ENCODE measurements around the gene DNAH14.
"Not testable (repeated sequence)": the region's sequence is repeated elsewhere in the genome, so short reads cannot be mapped to it uniquely, and the experiment has no call there.

The DNAH14 gene

GRCh38 chr1:224938652-224939051, 9.2 kb downstream of the DNAH14 start:
- Histone ChIP-seq H2BK120ac (ENCODE audit: low read depth, low read length) (no peak overlapping the region), H3K4me3 (ENCODE audit: low read length in 2 of 2) (no peak overlapping the region), H3K4me2 (ENCODE audit: insufficient read depth, low read length, poor library complexity, severe bottlenecking) (no peak overlapping the region), H3K36me3 (replicated peaks in 1 of 2; ENCODE audit: control insufficient read depth in 2 of 2, insufficient read depth in 2 of 2, low read length in 2 of 2) (no peaks in the 10 kb centered on the region), H2AFZ (ENCODE audit: low read length) (no peak overlapping the region), H4K91ac (ENCODE audit: low read depth, low read length, poor library complexity) (no peak overlapping the region), H3K9me3 (replicated peaks in 1 of 2; ENCODE audit: control insufficient read depth in 2 of 2, insufficient read depth in 1 of 2, low read depth in 1 of 2, low read length in 2 of 2) (peaks cover 6 to 23% of the 10 kb centered on the region in 2 donors), H3K27me3 (ENCODE audit: control insufficient read depth in 3 of 3, insufficient read depth in 3 of 3, low read depth in 1 of 3, low read length in 3 of 3) (no peaks in the 10 kb centered on the region), H3K79me1 (ENCODE audit: low read depth, low read length) (no peaks in the 10 kb centered on the region), H3K9ac (ENCODE audit: low read depth, low read length, poor library complexity) (no peak overlapping the region), H2BK15ac (ENCODE audit: low read length) (no peak overlapping the region), H3K23ac (ENCODE audit: low read depth, low read length, poor library complexity) (no peak overlapping the region), H3K27ac (replicated peaks; ENCODE audit: low read length) (no peak overlapping the region), H2AK5ac (ENCODE audit: low read depth, low read length) (no peak overlapping the region), H3K4me1 (ENCODE audit: control insufficient read depth in 2 of 2, insufficient read depth in 1 of 2, low read depth in 1 of 2, low read length in 2 of 2) (no peaks in the 10 kb centered on the region), H2BK5ac (ENCODE audit: low read length) (no peak overlapping the region), H4K8ac (ENCODE audit: low read depth, low read length) (no peak overlapping the region), H3K14ac (ENCODE audit: low read length) (no peak overlapping the region), H3K18ac (ENCODE audit: low read length) (no peak overlapping the region), H3K4ac (ENCODE audit: low read length) (no peak overlapping the region), H2BK12ac (ENCODE audit: low read length) (no peak overlapping the region)
- DNase-seq (ENCODE audit: low spot score), result no peak
- WGBS, 2 donors (ENCODE audit: extremely low coverage in 2 of 2, insufficient read length in 2 of 2, insufficient replicate concordance in 1 of 2), result no CpG with 5 or more reads among the region's 4 CpGs

- no peak overlapping the region for H3K18ac ChIP-seq (ENCODE audit: low read length)
- no peak overlapping the region for H3K14ac ChIP-seq (ENCODE audit: low read length)
- no peak overlapping the region for H2AK5ac ChIP-seq (ENCODE audit: low read depth, low read length)
- no peak overlapping the region for H2BK5ac ChIP-seq (ENCODE audit: low read length)
- H3K4me3 ChIP-seq (ENCODE audit: low read length in 2 of 2), result no peak overlapping the region
- H3K9ac ChIP-seq (ENCODE audit: low read depth, low read length, poor library complexity), result no peak overlapping the region
- H3K27me3 ChIP-seq (ENCODE audit: control insufficient read depth in 3 of 3, insufficient read depth in 3 of 3, low read depth in 1 of 3, low read length in 3 of 3), result no peaks in the 10 kb centered on the region
- H3K23ac ChIP-seq (ENCODE audit: low read depth, low read length, poor library complexity), result no peak overlapping the region
- H3K4me2 ChIP-seq (ENCODE audit: insufficient read depth, low read length, poor library complexity, severe bottlenecking), result no peak overlapping the region
- no peak overlapping the region for H4K91ac ChIP-seq (ENCODE audit: low read depth, low read length, poor library complexity)
- no peak for DNase-seq (ENCODE audit: low spot score)
- H2AFZ ChIP-seq (ENCODE audit: low read length), result no peak overlapping the region
- peaks cover 4 to 14% of the 10 kb centered on the region in 2 donors for H3K9me3 ChIP-seq (replicated peaks in 1 of 2; ENCODE audit: control insufficient read depth in 2 of 2, insufficient read depth in 1 of 2, low read depth in 1 of 2, low read length in 2 of 2)
- no peak overlapping the region for H4K8ac ChIP-seq (ENCODE audit: low read depth, low read length)
- H3K4me1 ChIP-seq (ENCODE audit: control insufficient read depth in 2 of 2, insufficient read depth in 1 of 2, low read depth in 1 of 2, low read length in 2 of 2), result no peaks in the 10 kb centered on the region
- no peak overlapping the region for H3K4ac ChIP-seq (ENCODE audit: low read length)
- H3K36me3 ChIP-seq (replicated peaks in 1 of 2; ENCODE audit: control insufficient read depth in 2 of 2, insufficient read depth in 2 of 2, low read length in 2 of 2), result no peaks in the 10 kb centered on the region
- no peak overlapping the region for H2BK120ac ChIP-seq (ENCODE audit: low read depth, low read length)
- H2BK15ac ChIP-seq (ENCODE audit: low read length), result no peak overlapping the region
- H3K27ac ChIP-seq (replicated peaks; ENCODE audit: low read length), result no peak overlapping the region
- H3K79me1 ChIP-seq (ENCODE audit: low read depth, low read length), result no peaks in the 10 kb centered on the region
- H2BK12ac ChIP-seq (ENCODE audit: low read length), result no peak overlapping the region
These were observed 10.5 kb downstream of the DNAH14 start for GRCh38 chr1:224939844-224940425.

DNA sequence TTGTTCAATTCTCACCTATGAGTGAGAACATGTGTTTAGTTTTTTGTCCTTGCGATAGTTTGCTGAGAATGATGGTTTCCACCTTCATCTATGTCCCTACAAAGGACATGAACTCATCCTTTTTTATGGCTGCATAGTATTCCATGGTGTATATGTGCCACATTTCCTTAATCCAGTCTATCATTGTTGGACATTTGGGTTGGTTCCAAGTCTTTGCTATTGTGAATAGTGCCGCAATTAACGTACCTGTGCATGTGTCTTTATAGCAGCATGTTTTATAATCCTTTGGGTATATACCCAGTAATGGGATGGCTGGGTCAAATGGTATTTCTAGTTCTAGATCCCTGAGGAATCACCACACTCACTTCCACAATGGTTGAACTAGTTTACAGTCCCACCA, 11.3 kb downstream of the DNAH14 start:
- H3K9ac ChIP-seq (ENCODE audit: low read depth, low read length, poor library complexity); H3K79me1 ChIP-seq (ENCODE audit: low read depth, low read length); H3K14ac ChIP-seq (ENCODE audit: low read length); H3K36me3 ChIP-seq (replicated peaks in 1 of 2; ENCODE audit: control insufficient read depth in 2 of 2, insufficient read depth in 2 of 2, low read length in 2 of 2); H2BK5ac ChIP-seq (ENCODE audit: low read length); H3K18ac ChIP-seq (ENCODE audit: low read length); H2BK12ac ChIP-seq (ENCODE audit: low read length); H3K4me1 ChIP-seq (ENCODE audit: control insufficient read depth in 2 of 2, insufficient read depth in 1 of 2, low read depth in 1 of 2, low read length in 2 of 2); H3K27me3 ChIP-seq (ENCODE audit: control insufficient read depth in 3 of 3, insufficient read depth in 3 of 3, low read depth in 1 of 3, low read length in 3 of 3); H2BK120ac ChIP-seq (ENCODE audit: low read depth, low read length); H2BK15ac ChIP-seq (ENCODE audit: low read length); H2AFZ ChIP-seq (ENCODE audit: low read length); H3K4me3 ChIP-seq (ENCODE audit: low read length in 2 of 2); H3K27ac ChIP-seq (replicated peaks; ENCODE audit: low read length); H4K91ac ChIP-seq (ENCODE audit: low read depth, low read length, poor library complexity); H3K4ac ChIP-seq (ENCODE audit: low read length); DNase-seq (ENCODE audit: low spot score); H3K4me2 ChIP-seq (ENCODE audit: insufficient read depth, low read length, poor library complexity, severe bottlenecking); H3K23ac ChIP-seq (ENCODE audit: low read depth, low read length, poor library complexity); H2AK5ac ChIP-seq (ENCODE audit: low read depth, low read length); H4K8ac ChIP-seq (ENCODE audit: low read depth, low read length): not testable (repeated sequence)
- H3K9me3 ChIP-seq (replicated peaks in 1 of 2; ENCODE audit: control insufficient read depth in 2 of 2, insufficient read depth in 1 of 2, low read depth in 1 of 2, low read length in 2 of 2), result peaks cover 4 to 11% of the 10 kb centered on the region in 2 donors
- WGBS, 2 donors (ENCODE audit: extremely low coverage in 2 of 2, insufficient read length in 2 of 2, insufficient replicate concordance in 1 of 2), result no CpG with 5 or more reads among the region's 3 CpGs

GRCh38 chr1:224945651-224946348, 16.3 kb downstream of the DNAH14 start:
- not testable (repeated sequence) for H3K18ac ChIP-seq (ENCODE audit: low read length); H2AFZ ChIP-seq (ENCODE audit: low read length); H2AK5ac ChIP-seq (ENCODE audit: low read depth, low read length); H2BK120ac ChIP-seq (ENCODE audit: low read depth, low read length); H2BK5ac ChIP-seq (ENCODE audit: low read length); H4K91ac ChIP-seq (ENCODE audit: low read depth, low read length, poor library complexity); H3K36me3 ChIP-seq (replicated peaks in 1 of 2; ENCODE audit: control insufficient read depth in 2 of 2, insufficient read depth in 2 of 2, low read length in 2 of 2); H3K14ac ChIP-seq (ENCODE audit: low read length); H3K4me3 ChIP-seq (ENCODE audit: low read length in 2 of 2); H3K27ac ChIP-seq (replicated peaks; ENCODE audit: low read length); H3K9ac ChIP-seq (ENCODE audit: low read depth, low read length, poor library complexity); H2BK15ac ChIP-seq (ENCODE audit: low read length); DNase-seq (ENCODE audit: low spot score); H3K23ac ChIP-seq (ENCODE audit: low read depth, low read length, poor library complexity); H3K9me3 ChIP-seq (replicated peaks in 1 of 2; ENCODE audit: control insufficient read depth in 2 of 2, insufficient read depth in 1 of 2, low read depth in 1 of 2, low read length in 2 of 2); H3K27me3 ChIP-seq (ENCODE audit: control insufficient read depth in 3 of 3, insufficient read depth in 3 of 3, low read depth in 1 of 3, low read length in 3 of 3); H3K4ac ChIP-seq (ENCODE audit: low read length); H2BK12ac ChIP-seq (ENCODE audit: low read length); H3K79me1 ChIP-seq (ENCODE audit: low read depth, low read length); H3K4me2 ChIP-seq (ENCODE audit: insufficient read depth, low read length, poor library complexity, severe bottlenecking); H3K4me1 ChIP-seq (ENCODE audit: control insufficient read depth in 2 of 2, insufficient read depth in 1 of 2, low read depth in 1 of 2, low read length in 2 of 2); H4K8ac ChIP-seq (ENCODE audit: low read depth, low read length)
- WGBS, 2 donors (ENCODE audit: extremely low coverage in 2 of 2, insufficient read length in 2 of 2, insufficient replicate concordance in 1 of 2), result no CpG with 5 or more reads among the region's 10 CpGs

Data from neuronal stem cell (in vitro differentiated cells).